HG02938 (cell line): ENCODE measurements around the gene OCA2.

ENCODE experiments used
- ATAC-seq: cut with Tn5 transposase; IDR thresholded peaks from one replicate; pipeline ENCODE4 v1.9.1; 2021; ENCODE audit warnings: mild to moderate bottlenecking, moderate library complexity; ENCODE audit not compliant: unreplicated experiment

The OCA2 gene

DNA sequence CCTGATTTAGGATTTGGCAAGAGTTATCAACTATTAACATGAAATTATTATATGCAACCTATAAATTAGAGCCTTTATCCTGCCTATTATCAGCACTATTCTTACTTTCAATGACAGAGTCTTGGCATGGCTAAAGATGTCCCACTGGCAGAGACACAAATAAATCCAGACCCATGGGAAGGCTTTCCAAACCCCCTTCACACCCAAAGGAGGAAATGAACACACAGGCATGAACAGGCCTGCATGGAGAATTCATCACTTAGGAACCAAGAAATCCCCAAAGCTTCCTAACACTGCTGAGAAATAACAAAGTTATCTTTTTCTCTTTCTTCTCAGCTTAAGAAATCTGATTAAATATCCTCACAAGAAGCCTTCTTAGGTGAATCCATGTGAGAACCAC is 213.9 kb downstream of the OCA2 start:
- no peak for ATAC-seq

DNA sequence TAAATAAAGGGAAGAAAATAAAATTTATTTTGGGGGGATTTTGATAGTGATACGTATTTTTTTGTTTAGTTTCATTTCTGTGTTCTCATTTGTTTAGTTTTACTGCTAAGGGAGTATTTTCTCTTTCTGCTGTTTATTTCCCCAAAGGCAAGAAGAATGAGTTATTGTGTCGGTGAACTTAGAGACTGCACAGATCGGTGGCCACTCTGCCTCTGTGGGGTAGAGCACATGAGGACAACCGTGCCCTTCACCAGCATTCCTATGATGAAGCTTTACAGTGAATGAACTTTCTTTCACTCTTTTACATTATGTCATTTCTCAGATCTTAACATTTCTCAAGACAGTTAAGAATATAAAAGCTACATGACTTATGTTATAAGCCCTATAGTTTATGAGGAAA is 214.4 kb downstream of the OCA2 start:
- ATAC-seq = no peak

DNA sequence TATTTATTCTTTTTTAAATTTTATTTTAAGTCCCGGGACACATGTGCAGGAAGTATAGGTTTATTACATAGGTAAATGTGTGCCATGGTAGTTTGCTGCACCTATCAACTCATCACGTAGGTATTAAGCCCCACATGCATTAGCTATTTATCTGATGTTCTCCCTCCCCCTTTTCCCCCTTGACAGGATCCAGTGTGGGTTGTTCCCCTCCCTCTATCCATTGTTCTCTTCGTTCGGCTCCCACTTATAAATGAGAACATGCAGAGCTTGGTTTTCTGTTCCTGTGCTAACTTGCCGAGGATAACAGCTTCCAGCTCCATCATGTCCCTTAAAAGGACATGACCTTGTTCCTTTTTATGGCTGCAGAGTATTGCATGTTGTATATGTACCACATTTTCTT is 220.3 kb downstream of the OCA2 start:
- no peak for ATAC-seq

DNA sequence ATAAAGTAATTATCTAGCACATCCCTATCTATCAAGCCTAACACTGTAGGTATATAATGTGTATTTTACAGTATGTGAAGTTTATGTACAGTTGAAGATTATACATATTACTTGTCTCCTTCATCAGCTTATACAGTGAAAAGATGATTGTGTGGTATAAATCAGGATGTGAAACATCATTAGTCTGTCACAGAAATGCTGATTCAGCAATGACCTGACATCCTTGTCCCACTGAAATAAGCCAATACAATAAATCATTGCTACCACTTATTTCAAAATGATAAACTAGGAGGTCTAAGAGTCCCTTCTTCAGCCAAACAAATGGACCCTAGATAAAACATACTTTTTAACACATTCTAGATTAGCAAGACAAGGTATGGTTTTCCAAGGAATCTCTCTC is 225.3 kb downstream of the OCA2 start:
- ATAC-seq = no peak

DNA sequence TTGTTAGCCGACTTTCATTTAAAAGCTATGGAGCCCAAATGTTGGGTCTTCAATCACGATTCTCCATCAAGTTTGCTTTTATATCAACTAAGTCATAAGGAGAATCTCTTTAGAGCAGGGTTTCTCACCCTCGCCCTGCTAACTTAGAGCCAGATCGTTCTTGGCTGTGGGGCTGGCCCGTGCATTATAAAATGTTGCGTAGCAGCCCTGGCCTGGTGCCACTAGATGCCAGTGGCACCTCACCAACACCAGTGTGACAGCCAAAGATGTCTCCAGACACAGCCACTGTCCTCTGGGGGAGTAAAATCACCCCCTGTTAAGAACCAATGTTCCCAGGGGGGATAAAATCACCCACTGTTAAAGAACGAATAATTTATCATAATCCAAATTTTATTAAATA is 226.1 kb downstream of the OCA2 start:
- ATAC-seq = no peak

DNA sequence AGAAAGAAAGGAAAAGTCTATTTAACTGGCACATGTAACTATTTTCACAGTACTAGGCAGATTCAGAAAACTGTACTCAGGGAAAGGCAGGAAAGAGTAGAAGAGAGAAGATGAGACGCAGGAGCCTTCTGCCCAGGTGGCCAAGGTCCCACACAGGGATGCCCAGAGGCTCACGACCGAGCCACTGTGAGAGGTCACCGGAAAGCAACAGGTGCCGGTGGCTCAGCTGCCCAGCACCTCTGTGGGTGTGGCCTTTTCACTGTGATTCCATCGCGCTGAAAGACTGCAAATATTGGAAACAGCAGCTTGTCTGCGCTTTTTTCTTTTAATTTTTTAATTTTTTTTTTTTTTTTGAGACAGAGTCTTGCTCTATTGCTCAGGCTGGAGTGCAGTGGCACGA is 226.8 kb downstream of the OCA2 start:
- ATAC-seq = no peak

DNA sequence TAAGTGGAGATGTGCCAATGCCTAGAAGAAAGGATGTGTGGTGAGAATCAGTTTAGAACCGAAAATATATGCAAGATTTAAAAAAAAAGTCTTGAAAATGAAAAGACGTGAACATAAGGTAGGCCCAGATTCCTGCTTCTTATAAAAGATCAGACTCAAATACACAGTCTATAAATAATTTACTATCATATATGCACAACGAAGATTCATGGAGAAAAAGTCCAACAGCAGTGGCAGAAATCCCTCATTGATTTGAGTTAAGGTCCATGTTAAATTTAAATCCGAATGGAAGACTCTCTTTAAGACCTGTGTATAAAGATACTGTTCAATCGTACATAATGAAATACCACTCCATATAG is 227.2 kb downstream of the OCA2 start:
- no peak for ATAC-seq

DNA sequence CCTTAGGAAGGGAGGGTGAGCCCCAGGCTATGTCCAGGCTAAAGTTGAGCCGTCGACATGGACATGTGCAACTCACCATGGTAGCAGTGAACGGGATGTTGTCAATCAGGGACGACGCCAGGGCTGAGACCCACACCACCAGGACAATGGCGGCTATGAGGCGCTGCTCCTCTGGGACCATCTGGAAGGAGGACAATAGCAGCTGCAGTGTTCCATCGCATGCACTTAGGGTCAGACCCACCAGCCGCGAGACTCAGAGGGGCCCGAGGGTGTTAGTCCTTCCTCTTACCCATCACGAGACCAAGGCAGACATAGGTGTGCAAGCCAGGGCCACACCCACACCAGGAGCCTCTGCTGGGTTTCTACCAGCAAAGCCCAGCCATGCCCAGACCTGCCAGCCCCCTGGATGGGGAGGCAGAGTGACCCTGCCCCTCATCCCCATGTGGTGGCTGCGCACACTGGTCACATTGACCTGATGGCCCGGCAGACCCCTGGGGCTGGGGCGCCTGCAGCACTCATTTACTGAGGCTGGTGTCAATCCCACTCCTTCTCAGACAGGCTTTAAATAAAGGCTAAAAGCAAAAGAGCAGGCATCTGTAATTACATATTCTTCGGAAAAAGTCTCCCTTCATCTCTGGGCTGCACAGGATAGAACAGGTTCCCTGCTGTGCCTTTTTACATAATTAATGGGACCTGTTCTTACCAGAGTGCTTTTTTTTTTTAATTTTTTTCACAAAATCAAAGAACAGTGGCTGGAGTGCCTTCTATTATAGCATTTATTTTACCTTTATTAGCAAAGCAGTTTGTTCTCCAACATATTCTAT is 227.8 kb downstream of the OCA2 start:
- no peak for ATAC-seq

DNA sequence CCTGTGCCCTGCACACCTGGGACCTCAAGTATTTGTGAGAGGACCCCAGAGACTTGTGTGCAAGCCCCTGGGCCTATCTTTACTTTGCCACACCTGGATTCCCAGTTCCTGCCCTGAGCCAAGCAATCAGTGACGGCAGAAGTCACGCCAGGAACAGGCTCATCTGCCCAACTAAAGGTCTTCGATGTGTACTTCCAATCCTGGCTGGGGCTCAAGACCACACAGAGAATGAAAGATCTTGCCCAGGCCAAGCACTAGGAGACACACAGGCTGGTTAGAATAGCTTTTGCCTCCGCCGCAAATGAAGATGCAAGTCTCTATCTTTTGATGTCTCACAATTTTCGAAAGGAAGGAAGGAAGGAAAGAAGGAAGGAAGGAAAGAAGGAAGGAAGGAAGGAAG is 228.8 kb downstream of the OCA2 start:
- no peak for ATAC-seq

DNA sequence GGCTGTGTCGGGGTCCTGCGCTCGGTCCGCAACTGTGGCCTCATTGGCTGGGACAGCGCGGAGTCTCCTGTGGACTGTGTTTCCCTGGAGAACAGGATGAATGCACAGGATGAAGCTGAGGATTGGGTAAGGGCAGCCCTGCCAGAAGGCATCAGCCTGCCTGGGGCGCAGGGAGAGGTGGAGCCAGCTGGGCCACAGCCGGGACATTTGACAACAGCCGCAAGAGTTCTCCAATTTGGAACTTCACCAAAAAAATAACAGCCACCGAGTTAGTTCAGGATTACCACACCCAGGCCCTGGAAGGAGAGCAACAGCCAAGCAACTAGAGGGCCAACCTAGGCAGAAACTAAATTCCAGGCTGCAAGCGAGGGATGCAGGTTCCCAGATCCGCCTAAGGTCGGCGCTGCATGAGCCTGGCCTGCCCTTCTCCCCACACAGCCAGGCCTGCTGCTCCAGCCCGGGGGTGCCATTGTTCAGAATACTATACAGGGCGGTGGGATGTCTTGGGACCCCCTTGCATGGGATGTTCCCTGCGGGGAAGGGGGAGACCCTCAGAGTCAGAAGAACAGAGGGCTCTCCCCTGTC is 229.3 kb downstream of the OCA2 start:
- no peak for ATAC-seq

DNA sequence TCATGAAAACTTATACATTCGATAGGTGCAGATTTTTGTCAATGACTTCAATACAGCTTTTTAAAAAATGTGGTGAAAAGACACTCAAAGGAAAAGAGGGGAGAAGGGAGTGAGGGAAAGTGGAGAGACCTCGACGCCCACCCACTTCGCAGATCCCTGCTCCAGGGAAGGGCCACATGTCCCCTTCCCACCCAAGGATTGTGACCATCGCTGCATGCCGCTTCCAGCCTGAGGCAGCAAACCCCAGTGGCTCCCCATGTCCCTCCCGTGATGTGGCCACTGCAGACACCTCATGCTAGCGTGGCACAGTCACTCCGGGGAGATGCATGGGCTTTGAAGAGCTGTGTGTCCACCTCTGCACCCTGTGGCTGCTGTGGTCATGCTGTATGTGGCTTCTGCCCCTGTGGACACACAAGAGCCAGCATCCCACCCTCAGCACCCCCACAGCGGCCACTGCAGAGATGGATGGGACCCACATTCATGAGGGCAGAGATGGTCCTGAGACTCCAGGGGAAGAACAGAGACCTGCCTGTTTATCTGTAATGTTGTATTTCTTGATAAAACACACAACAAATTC is 230.2 kb downstream of the OCA2 start:
- no peak for ATAC-seq

DNA sequence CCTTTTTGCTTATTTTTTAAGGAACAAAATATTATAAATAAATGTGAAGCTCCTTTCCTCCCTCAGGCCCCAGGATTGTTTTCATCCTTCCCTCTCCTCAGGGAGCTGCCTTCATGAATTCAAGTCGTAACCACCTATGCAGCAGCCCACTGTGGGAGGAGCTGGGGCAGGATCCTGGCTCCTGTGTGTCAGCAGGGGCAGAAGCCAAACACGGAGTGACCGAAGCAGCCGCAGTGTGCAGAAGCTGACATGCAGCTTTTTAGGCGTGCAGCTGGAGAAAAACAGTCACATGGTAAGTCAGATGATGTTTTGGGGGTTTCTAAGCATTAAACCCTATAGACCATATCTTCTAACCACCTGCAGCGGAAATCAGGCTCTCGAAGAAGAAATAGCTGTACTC is 231.3 kb downstream of the OCA2 start:
- no peak for ATAC-seq

DNA sequence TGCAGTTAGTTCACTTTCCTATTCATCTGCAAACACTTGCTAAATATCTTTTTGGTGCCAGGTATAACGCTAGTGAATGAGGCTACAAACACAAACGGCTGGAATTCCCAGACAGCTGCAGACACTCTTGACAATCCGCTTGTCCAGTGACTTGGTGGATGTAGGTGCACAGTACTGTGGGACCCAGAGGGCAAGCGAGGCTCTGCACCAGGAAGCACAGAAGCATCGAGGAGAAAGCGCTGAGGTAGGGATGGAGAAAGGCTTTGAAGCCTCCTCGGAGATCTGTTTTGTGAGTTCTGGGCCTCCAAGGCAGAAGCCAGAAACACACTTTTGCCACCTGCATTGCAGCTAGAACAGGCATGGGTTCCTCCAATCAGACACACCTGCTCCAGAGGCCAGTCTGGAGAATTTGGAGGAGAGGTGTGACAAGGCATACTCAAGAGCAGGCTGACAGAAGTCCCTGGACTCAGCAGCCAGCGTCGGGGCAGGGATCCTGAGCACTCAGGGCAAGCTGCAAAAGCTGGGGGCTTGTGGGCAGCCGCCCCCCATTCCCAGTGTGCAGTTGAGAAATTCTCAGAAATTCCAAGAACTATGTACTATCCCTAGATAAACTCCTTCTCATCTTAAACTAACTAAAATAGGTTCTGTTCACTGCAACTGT is 232.5 kb downstream of the OCA2 start:
- ATAC-seq = no peak

DNA sequence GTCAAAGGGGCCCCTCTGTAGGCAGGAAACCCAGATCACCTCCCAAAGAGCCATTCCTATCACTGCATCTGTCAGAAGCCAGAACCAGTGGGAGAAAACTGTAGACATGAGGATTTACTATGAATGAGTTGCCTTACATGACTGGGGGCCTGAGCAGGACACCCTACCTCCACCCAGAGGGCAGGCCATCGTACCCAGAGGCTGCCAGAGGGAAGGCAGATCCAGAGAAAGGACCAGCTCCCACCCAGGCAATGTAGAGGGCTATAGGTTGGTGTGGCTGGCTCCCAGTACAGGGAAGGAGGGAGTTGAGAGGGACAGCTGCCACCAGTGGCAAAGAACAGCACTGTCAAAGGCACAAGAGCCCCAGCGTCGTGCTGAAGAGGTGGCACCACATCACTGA is 233.2 kb downstream of the OCA2 start:
- ATAC-seq = no peak

DNA sequence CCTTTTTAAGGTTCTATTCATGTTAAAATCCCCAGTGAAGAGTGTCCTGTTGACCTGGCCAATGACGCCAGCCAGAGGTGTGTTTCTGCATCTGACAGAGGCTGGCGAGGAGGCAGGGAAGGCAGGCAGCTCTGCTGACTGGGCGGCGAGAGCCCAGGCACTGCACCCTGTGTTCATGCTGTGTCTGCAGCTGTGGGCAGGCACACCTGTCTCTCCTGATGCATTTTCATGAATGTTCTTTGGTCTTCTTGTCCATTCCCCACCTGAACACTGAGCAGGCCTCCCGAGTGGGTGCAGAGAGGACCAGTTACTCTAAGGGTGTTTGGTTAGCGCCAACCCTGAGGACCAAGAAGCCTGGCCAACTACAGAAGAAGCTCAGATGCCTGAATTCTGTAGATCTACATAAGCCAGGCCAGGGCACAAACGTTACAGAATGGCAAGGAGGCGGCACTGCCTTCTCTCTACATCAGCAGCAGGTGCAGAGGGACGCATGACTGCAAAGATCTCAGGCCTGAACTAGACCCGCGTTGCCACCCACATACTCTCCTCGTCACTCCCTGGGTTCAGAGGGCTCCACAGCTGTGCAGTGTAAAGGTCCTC is 233.7 kb downstream of the OCA2 start:
- ATAC-seq = no peak

DNA sequence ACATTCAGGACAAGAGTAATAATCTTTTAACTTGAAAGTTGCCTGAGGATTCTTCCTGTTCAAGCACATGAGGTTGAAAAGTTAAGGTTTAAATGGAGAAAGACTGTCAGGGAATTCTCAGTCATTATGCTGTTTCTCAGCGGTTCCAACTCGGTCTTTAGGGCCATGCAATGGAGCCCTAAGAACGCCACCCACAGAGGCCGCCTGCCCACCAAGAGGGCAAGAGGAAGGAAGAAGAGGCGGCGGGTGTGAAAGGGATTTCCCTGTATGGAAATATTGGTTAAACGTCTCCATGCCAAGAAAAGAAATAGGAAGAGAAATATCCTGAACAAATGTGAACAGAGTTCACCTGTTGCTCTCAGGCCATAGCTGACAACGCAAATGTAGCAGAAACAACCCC is 234.4 kb downstream of the OCA2 start:
- ATAC-seq = no peak

DNA sequence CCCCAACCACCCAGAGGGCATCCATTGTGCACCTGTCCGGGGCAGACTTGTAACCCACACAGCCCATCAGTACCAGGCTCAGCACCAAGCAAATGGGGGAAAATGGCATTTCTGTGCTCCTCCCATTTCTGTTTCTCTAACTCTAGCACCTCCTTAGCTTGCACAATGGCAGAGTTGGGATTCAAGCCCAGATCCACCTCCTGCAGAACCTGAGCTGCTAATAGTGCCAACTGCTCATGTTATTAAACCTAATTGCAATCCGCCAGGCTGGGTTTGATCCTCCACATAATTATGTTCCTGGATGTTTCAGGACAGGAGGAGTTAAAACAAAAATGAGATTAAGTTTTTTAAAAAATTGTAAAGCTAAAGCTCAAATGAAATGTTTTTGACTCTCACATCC is 235.0 kb downstream of the OCA2 start:
- no peak for ATAC-seq

DNA sequence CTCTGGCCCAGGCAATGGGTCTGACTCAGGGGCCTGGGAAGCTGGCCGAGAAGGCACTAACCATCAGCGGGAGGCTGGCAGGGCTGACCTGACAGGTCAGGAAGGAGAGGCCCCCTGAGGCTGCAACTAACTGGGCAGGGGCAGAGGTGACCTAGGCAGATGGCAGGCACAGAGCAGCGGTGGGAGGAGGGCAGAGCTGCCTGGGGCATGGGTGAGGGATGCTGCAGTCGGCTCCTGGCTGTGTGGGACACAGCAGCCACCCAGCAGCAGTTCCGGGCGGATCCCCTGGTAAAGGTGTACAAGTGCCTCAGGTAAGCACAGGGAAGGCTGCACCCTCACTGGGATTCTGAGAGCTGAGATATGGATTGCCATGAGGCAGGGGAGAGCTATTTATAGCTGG is 236.1 kb downstream of the OCA2 start:
- ATAC-seq = no peak

DNA sequence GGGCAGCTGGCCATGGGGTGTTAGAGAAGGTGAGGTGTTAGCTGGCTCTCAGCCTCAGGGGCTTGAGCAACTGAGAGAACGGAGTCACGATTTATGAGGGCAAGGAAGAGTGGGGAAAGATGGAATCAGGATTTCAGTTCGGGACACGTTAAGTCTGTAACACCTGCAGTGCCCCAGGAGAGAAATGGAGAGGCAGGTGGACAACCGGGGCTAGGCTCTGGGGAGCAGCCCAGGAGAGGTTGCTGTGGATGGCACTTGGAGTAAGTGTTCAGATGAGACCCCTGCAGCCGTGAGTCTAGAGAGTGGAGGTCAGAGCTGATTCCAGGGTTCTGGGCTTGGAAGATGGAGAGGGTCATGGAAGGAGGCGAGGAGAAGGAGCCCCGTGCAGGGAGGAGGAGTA is 237.9 kb downstream of the OCA2 start:
- ATAC-seq = no peak

DNA sequence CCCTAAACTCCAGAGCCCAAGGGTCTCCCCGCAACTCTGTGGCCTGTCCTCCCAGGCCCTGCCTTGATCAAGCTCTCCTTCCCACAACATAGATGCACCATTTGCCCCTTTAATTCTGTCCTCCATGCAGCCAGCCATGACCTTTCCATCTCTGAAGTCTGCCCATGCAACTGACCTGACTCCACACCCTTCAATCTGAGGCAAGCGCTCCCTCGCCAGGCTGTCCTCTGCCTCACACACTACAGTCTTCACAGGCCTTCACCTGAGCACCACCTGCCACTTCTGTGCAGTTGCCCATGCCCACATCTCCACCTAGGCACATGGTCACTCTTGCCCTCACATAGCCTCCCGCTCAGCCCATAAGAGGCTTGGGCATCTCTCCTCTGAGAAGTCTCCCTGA is 244.0 kb downstream of the OCA2 start:
- no peak for ATAC-seq

DNA sequence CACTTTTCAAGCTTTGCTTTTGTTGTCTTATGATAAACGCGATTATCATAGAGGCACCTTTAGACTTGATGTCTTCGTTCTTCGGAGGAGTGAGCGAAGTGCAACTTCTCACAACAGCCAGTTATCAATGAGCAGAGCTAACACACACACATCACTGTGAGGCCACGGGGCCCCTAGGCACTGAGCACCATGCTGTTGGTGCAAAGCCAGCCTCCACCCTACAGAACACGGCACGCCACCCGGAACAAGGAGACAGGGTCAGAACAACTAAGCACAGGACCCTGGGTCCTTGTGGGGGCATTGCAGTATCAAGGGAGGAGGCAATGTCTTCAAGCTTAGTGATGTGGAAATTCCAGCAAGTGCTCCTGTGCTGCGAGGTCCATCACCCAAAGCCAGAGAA is 244.5 kb downstream of the OCA2 start:
- no peak for ATAC-seq
